H9 (cell line): Measurements from ENCODE around the gene ESPL1. TPM values are rescaled to one million over a fixed set of nuclear protein-coding genes. Genes with fewer than 3 reads are reported as not detected.

Experiments used
- DNase-seq: peaks from one replicate; pipeline ENCODE4 v3.0.0-alpha.2; 2017
- H2AFZ ChIP-seq: one replicate; pipeline ENCODE4 v1.6.1; 2013; ENCODE audit warnings: mild to moderate bottlenecking, low read length, control low read depth, moderate library complexity
- H2AK5ac ChIP-seq: 2 replicates; pipeline ENCODE4 v1.6.1; 2013; ENCODE audit warnings: low read length, control low read depth, mixed read lengths; ENCODE audit not compliant: insufficient read length
- H2BK120ac ChIP-seq: one replicate; pipeline ENCODE4 v1.6.1; 2013; ENCODE audit warnings: low read depth, mild to moderate bottlenecking, low read length, control low read depth, inconsistent platforms; ENCODE audit not compliant: poor library complexity, severe bottlenecking
- H2BK12ac ChIP-seq: 2 replicates; pipeline ENCODE4 v1.6.1; 2013; ENCODE audit warnings: low read length, control low read depth, mixed read lengths, low read depth; ENCODE audit not compliant: insufficient read length
- H2BK15ac ChIP-seq: 2 replicates; pipeline ENCODE4 v1.6.1; 2013; ENCODE audit warnings: low read depth, low read length, control low read depth
- H2BK20ac ChIP-seq: one replicate; pipeline ENCODE4 v1.6.1; 2013; ENCODE audit warnings: low read depth, mild to moderate bottlenecking, low read length, control low read depth, inconsistent platforms; ENCODE audit not compliant: poor library complexity, severe bottlenecking
- H2BK5ac ChIP-seq: 2 replicates; pipeline ENCODE4 v1.6.1; 2013; ENCODE audit warnings: low read length, control low read depth, mixed read lengths; ENCODE audit not compliant: insufficient read length
- H3K14ac ChIP-seq: 2 replicates; pipeline ENCODE4 v1.6.1; 2013; ENCODE audit warnings: low read length, control low read depth; ENCODE audit not compliant: insufficient read depth
- H3K18ac ChIP-seq: 2 replicates; pipeline ENCODE4 v1.6.1; 2013; ENCODE audit warnings: low read depth, mild to moderate bottlenecking, mixed read lengths, low read length, control low read depth; ENCODE audit not compliant: insufficient read length
- H3K23ac ChIP-seq: 2 replicates; pipeline ENCODE4 v1.6.1; 2013; ENCODE audit warnings: low read length, control low read depth, mixed read lengths, low read depth; ENCODE audit not compliant: insufficient read length
- H3K23me2 ChIP-seq: 2 replicates; pipeline ENCODE4 v1.6.1; 2013; ENCODE audit warnings: low read depth, mild to moderate bottlenecking, mixed read lengths, low read length, control low read depth; ENCODE audit not compliant: insufficient read length, poor library complexity, severe bottlenecking
- H3K27ac ChIP-seq: 2 replicates; pipeline ENCODE4 v1.5.1; 2013; ENCODE audit warnings: low read length, control low read depth, mixed read lengths, low read depth; ENCODE audit not compliant: insufficient read length
- H3K27me3 ChIP-seq: 2 replicates; pipeline ENCODE4 v1.6.1; 2013; ENCODE audit warnings: low read length, control low read depth, inconsistent platforms; ENCODE audit not compliant: insufficient read depth
- H3K4ac ChIP-seq: 2 replicates; pipeline ENCODE4 v1.6.1; 2013; ENCODE audit warnings: low read depth, mild to moderate bottlenecking, control low read depth, inconsistent platforms, low read length, moderate library complexity
- H3K4me1 ChIP-seq: 2 replicates; pipeline ENCODE4 v1.6.1; 2013; ENCODE audit warnings: low read length, control low read depth, inconsistent platforms; ENCODE audit not compliant: insufficient read depth
- H3K4me2 ChIP-seq: 2 replicates; pipeline ENCODE4 v1.6.1; 2013; ENCODE audit warnings: low read length, control low read depth, mixed read lengths; ENCODE audit not compliant: insufficient read length, insufficient read depth
- H3K56ac ChIP-seq: 2 replicates; pipeline ENCODE4 v1.6.1; 2013; ENCODE audit warnings: low read depth, mild to moderate bottlenecking, mixed read lengths, low read length, control low read depth; ENCODE audit not compliant: insufficient read length
- H3K79me1 ChIP-seq: 2 replicates; pipeline ENCODE4 v1.6.1; 2013; ENCODE audit warnings: low read depth, mild to moderate bottlenecking, moderate library complexity, low read length, control low read depth, inconsistent platforms; ENCODE audit not compliant: insufficient read depth, poor library complexity, severe bottlenecking
- H3K79me2 ChIP-seq: 2 replicates; pipeline ENCODE4 v1.6.1; 2013; ENCODE audit warnings: low read length, control low read depth, inconsistent platforms; ENCODE audit not compliant: insufficient read depth
- H3K9ac ChIP-seq: 2 replicates; pipeline ENCODE4 v1.6.1; 2013; ENCODE audit warnings: low read length, control low read depth, mixed read lengths; ENCODE audit not compliant: insufficient read length; ENCODE audit errors: extremely low read depth
- H3K9me3 ChIP-seq: one replicate; pipeline ENCODE4 v1.6.1; 2013; ENCODE audit warnings: low read depth, low read length, inconsistent platforms; ENCODE audit not compliant: control insufficient read depth
- H3T11ph ChIP-seq: one replicate; pipeline ENCODE4 v1.6.1; 2013; ENCODE audit warnings: mild to moderate bottlenecking, low read length, control low read depth, inconsistent platforms
- H4K20me1 ChIP-seq: one replicate; pipeline ENCODE4 v1.6.1; 2013; ENCODE audit not compliant: control insufficient read depth, insufficient read length, insufficient read depth
- H4K5ac ChIP-seq: 2 replicates; pipeline ENCODE4 v1.6.1; 2013; ENCODE audit warnings: low read depth, mild to moderate bottlenecking, mixed read lengths, low read length, control low read depth; ENCODE audit not compliant: insufficient read length
- H4K8ac ChIP-seq: replicated peaks from 2 replicates; pipeline ENCODE4 v1.6.1; 2013; ENCODE audit warnings: low read length, control low read depth, mixed read lengths, low read depth; ENCODE audit not compliant: insufficient read length
- H4K91ac ChIP-seq: 2 replicates; pipeline ENCODE4 v1.6.1; 2013; ENCODE audit warnings: low read depth, mild to moderate bottlenecking, moderate library complexity, mixed read lengths, low read length, control low read depth; ENCODE audit not compliant: insufficient read length
- H3K27ac Mint-ChIP-seq, 3 experiments: 2 replicates in 2 of 3; 3 replicates in 1 of 3; pipeline ENCODE4 v1.8.0; 2020 to 2021; ENCODE audit warnings: mixed read lengths in 3 of 3, mild to moderate bottlenecking in 1 of 3, moderate library complexity in 1 of 3
- H3K27me3 Mint-ChIP-seq: 2 replicates; pipeline ENCODE4 v1.8.0; 2021; ENCODE audit warnings: low read depth, mild to moderate bottlenecking, moderate library complexity, mixed read lengths
- H3K36me3 Mint-ChIP-seq, 3 experiments: 2 replicates in 2 of 3; 3 replicates in 1 of 3; pipeline ENCODE4 v1.8.0; 2020 to 2021; ENCODE audit warnings: low read depth in 3 of 3, mixed read lengths in 3 of 3; ENCODE audit not compliant: insufficient read depth in 1 of 3
- H3K4me1 Mint-ChIP-seq, 2 experiments: 2 replicates each; pipeline ENCODE4 v1.8.0; 2020; ENCODE audit warnings: mixed read lengths in 2 of 2
- H3K4me3 Mint-ChIP-seq, 2 experiments: 2 replicates in 1 of 2; 3 replicates in 1 of 2; pipeline ENCODE4 v1.8.0; 2020 to 2021; ENCODE audit warnings: mild to moderate bottlenecking in 2 of 2, mixed read lengths in 2 of 2, moderate library complexity in 1 of 2
- H3K9me3 Mint-ChIP-seq, 2 experiments: 2 replicates in 1 of 2; 3 replicates in 1 of 2; pipeline ENCODE4 v1.8.0; 2020; ENCODE audit warnings: mild to moderate bottlenecking in 2 of 2, mixed read lengths in 2 of 2, moderate library complexity in 1 of 2
- CTCF ChIP-seq: fragments of 200-600 bp; sonication (generic); conservative IDR thresholded peaks from 3 replicates; pipeline ENCODE4 v1.8.0; 2021; ENCODE audit warnings: antibody characterized with exemption, mild to moderate bottlenecking
- WGBS: extraction: QIAGEN DNeasy Blood & Tissue Kit; methylation state at CpG from one replicate; pipeline ENCODE4 v1.1.7; 2013; ENCODE audit warnings: missing lambda C conversion rate, low lambda C conversion rate, mixed read lengths; ENCODE audit not compliant: insufficient read length; ENCODE audit errors: extremely low coverage; 5-methylcytosine and 5-hydroxymethylcytosine counted together
- total RNA-seq: library from RNA; stranded (reverse); gene quantifications from 2 replicates; pipeline ENCODE4 v1.2.1, GENCODE V29; 2021

ESPL1 gene
- total RNA-seq, 1 experiment from 2014 or later = 43.2 TPM

DNA sequence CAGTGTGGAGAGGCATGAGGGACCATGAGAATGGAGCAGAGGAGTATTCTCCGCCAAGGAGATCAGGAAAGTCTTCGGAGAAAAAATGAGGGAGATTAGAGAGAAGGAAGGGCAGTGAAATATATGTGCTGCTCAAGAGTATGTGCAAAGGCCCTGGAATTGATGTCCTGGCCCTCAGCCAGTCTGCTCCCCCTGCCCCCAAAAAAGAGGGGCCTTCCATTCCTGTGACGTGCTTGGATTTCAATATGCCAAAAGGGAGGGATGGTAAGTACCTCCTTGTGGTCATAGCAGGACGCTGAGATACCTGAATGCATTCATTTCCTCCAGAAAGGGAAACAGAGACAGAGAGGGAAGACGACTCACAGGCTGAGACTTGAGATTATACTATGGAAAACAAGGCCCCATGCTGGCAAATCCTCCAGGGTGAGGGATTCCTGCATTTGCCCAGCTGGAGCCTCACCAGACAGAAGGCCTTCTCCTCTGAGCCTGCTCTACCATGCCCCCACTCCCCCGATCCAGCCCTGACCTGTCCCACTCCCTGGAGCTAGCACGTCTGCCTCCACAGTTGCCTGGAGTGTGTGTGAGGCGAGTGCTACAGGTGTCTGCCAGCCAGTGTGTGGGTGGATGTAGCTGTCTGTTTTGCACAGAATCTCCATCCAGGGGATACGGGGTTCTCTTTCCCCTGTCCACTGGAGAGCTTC lies 32.2 kb upstream of the ESPL1 start:
- H3K9me3 ChIP-seq = no peaks in the 10 kb centered on the region
- H3K27me3 Mint-ChIP-seq = peaks cover 10% of the 10 kb centered on the region
- no peak overlapping the region for H4K91ac ChIP-seq
- no peak overlapping the region for H3K4ac ChIP-seq
- peak overlapping the region; percentile 77 to 91 (median 80); a peak in 6 of 7 replicates for H3K27ac Mint-ChIP-seq
- H2BK20ac ChIP-seq = no peak overlapping the region
- peaks cover 14% of the 10 kb centered on the region for H3K23me2 ChIP-seq
- no peak overlapping the region for H3K4me2 ChIP-seq
- H3K14ac ChIP-seq = no peak overlapping the region
- H3K23ac ChIP-seq = no peak overlapping the region
- H3K36me3 Mint-ChIP-seq = no peaks in the 10 kb centered on the region
- H2AK5ac ChIP-seq = no peak overlapping the region
- H3K18ac ChIP-seq = no peak overlapping the region
- no peak overlapping the region for H3K9ac ChIP-seq
- no peak overlapping the region for H4K8ac ChIP-seq
- no peak overlapping the region for H3K27ac ChIP-seq
- no peak overlapping the region for H4K5ac ChIP-seq
- H2BK12ac ChIP-seq = no peak overlapping the region
- H2AFZ ChIP-seq = no peak overlapping the region
- H3K56ac ChIP-seq = no peak overlapping the region
- peaks cover 60 to 64% of the 10 kb centered on the region in 2 experiments for H3K4me1 Mint-ChIP-seq
- H3K4me1 ChIP-seq = peaks cover 19% of the 10 kb centered on the region; the same call in 1 of the 2 replicates
- no peak overlapping the region for H3T11ph ChIP-seq
- H3K79me2 ChIP-seq = no peaks in the 10 kb centered on the region; the same call in 1 of the 2 replicates
- no peak overlapping the region for H2BK5ac ChIP-seq
- WGBS = no CpG with 5 or more reads among the region's 9 CpGs
- peak overlapping the region; percentile 10 to 57; a peak in 4 of 5 replicates for H3K4me3 Mint-ChIP-seq
- TF ChIP-seq CTCF = no peak
- H2BK120ac ChIP-seq = no peak overlapping the region
- DNase-seq = peak; percentile 59
- no peaks in the 10 kb centered on the region; a peak in 1 of 5 replicates for H3K9me3 Mint-ChIP-seq
- H4K20me1 ChIP-seq = no peaks in the 10 kb centered on the region
- no peak overlapping the region for H2BK15ac ChIP-seq
- H3K27me3 ChIP-seq = peaks cover 3% of the 10 kb centered on the region
- H3K79me1 ChIP-seq = no peaks in the 10 kb centered on the region
